HuH-7.5 (cell line): Measurements from ENCODE around the gene FBXO15.

Experiments
- DNase-seq: peaks from one replicate; pipeline ENCODE4 v3.0.0; 2011; ENCODE audit warnings: low spot score

Gene FBXO15

DNA sequence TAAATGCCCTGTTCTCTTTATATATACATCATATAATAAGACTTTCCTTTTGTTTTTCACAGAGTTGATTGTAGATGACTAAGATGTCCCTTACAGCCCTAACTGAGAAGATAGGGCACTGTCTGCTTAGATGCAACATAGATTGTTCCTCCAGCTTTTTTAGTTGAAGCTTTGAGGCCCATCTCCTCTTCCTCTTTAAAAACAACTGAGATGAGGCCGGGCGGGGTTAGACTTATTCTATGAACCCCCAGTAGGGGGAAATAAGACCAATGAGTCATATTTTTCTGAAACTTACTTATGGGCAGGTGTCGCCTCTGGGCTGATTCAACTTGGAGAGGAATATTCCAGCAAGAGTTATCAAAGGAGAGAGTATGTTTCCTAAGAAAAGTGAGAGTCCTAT is 84.6 kb downstream of the FBXO15 start:
- DNase-seq: no peak

DNA sequence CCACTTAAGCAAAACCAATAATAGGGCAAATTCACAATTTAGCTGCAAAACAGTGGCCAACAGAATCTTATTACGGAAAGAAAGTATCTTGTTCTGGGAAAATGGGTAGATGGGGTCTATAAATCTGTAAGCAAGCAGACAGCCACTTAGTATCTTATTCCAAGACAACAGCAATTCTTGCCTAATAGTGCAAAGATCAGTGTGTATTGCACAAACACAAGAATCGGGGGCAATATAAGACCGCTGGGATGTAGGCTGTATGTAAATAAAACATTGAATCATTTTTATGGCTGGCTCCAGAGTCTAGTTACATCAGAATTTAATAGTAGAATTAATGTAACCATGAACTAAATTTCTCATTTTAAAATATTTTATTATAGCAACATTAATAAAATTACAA is 85.6 kb downstream of the FBXO15 start:
- no peak for DNase-seq

DNA sequence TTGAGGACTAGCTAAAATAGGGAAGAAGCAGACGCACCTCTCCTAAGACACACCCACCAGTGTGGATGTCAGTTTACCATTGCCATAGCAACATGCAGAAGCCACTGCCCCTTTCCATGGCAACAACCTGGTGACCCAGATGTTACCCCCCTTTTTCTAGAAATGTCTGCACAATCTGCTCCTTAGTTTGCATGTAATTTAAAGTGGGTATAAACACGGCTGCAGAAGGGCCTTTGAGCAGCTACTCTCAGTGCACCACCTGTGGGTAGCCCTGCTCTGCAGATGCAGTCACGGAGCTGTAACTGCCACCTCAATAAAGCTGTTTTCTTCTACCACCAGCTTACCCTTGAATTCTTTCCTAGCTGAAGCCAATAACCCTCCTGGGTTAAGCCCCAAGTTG is 87.1 kb downstream of the FBXO15 start:
- DNase-seq: no peak

DNA sequence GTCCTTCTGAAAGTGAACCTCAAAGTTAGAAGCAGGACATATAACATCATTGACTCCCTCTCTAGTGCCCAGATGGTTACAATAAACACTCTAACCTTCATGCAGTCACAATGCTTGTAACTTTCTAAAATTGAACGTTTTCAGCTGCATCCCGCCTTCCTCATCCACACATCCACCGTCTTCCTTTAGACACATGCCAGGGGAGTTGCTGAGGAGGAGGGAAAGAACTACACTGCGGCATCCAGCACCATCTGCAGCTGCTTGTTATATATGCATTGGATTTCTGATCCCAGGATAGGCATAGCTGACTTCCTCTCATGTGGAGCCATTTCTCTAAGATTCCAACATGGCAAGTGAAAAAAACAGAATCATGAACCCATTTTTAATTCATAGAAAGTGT is 96.8 kb downstream of the FBXO15 start:
- DNase-seq: no peak

DNA sequence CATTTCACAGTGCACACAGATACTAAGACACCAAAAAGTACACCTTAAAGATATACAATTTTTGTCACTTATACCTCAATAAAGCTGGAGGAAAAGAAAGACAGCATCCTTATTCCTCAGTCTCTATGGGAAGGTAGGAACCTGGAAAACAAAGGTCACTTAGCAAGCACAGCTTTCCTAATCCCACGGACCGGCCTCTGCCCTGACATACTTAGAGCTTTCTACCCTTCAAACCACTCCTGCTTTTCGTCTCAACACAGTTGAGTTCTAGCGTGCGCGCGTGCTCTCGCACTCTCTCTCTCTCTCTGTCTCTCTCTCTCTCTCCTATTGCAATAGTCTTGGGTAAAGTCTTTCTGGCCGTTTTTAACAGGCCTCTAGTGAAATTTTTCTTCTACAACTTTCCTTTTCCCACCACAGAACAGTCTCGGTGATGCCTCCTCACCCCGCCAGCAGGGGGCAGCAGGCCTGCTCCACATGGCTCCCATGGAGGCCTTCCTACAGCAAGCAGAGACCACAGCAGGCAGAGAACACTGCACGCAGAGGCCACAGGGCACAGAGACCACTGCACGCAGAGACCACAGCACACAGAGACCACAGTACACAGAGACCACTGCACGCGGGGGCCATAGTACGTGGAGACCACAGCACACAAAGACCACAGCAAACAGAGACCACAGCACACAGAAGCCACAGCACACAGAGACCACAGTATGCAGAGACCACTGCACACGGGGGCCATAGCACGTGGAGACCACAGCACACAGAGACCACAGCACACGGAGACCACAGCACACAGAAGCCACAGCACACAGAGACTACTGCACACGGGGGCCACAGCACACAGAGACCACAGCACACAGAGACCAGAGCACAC is 106.9 kb downstream of the FBXO15 start:
- peak; percentile 13 for DNase-seq

DNA sequence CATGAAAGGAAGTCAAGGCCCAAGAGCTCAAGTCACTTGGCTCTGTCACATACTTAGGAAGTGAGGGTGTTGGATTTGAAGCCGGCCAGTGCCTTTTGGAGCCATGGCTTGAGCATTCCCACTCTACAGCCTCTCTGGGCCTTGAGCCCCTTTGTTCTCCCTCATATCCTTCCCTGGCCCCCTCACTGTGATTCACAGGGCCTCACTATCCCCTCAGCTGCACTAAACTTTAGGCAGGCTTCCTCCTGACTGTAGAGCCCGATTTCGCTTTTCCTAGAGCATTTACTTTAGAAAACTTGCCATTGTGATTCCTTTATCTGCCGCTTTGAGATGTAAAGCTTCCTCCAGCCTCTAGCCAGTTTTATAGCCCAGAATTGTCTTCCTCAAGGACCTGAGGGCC is 107.6 kb downstream of the FBXO15 start:
- no peak for DNase-seq

DNA sequence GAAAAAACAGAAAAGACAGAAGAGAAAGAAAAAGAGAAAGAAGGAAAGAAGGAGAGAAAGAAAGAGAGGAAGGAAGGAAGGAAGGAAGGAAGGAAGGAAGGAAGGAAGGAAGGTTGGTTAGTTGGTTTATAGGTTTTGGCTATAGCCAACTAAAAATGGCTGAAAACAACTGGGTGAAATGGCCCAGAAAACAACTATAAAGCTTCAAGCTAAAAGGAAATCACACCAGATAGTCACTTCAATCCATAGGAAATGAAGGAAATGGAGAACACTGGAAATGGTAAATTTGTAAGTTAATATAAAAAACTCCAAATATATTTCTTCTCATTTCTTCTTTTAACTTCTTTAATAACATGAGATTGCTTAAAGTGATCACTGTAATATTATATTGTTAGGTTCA is 118.5 kb downstream of the FBXO15 start:
- no peak for DNase-seq
